Measurements from ENCODE around the gene RNF114.
"Not testable (repeated sequence)": the region's sequence is repeated elsewhere in the genome, so short reads cannot be mapped to it uniquely, and the experiment has no call there.

Gene RNF114

DNA sequence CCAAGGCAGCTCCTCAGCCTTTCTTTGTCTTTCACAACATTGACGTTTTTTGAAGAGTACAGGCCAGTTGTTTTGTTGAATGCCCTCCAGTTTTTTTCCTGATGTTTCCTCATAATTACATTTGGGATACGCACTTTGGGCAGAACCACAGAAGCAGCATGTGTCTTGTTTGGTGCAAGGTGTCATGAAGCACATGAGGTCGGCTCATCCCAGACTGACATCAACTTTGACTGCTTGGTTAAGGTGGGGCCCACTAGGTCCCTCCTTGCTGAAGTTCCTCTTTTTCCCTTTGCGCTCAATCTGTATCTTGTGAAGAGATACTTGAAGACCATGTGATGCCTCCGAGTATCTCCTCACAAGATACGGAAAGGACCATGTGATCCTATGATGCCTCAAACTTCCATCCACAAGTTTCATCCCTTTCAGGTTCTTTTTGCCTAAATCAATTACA, 57.1 kb downstream of the RNF114 start:
- TF ChIP-seq, protein P1, sequence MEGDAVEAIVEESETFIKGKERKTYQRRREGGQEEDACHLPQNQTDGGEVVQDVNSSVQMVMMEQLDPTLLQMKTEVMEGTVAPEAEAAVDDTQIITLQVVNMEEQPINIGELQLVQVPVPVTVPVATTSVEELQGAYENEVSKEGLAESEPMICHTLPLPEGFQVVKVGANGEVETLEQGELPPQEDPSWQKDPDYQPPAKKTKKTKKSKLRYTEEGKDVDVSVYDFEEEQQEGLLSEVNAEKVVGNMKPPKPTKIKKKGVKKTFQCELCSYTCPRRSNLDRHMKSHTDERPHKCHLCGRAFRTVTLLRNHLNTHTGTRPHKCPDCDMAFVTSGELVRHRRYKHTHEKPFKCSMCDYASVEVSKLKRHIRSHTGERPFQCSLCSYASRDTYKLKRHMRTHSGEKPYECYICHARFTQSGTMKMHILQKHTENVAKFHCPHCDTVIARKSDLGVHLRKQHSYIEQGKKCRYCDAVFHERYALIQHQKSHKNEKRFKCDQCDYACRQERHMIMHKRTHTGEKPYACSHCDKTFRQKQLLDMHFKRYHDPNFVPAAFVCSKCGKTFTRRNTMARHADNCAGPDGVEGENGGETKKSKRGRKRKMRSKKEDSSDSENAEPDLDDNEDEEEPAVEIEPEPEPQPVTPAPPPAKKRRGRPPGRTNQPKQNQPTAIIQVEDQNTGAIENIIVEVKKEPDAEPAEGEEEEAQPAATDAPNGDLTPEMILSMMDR (IDR thresholded peaks at IDR 0.05; ENCODE audit: low read depth, low read length) = no peak
- DNase-seq (ENCODE audit: extremely low read depth, low read depth) = no peak

DNA sequence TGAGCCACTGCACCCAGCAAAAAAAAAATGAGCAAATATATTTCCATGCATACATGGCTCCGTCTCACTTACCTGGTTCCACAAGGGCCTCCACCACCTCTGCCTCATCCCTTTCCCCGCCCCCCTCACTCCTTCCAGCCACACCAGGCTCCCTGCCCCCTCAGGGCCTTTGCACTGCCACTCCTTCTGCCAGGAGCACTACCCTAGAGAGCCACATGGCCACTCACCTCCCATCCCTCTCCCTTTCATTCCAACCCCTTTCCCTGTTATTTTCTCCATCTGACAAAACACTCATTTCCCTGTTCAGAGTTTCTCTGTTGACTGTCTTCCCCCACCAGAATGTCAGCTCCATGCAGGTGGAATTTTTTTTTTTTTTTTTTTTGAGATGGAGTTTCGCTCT, 59.4 kb downstream of the RNF114 start:
- no peak for DNase-seq (ENCODE audit: extremely low read depth, low read depth)
- TF ChIP-seq, protein P1 (IDR thresholded peaks at IDR 0.05; ENCODE audit: low read depth, low read length) = no peak

DNA sequence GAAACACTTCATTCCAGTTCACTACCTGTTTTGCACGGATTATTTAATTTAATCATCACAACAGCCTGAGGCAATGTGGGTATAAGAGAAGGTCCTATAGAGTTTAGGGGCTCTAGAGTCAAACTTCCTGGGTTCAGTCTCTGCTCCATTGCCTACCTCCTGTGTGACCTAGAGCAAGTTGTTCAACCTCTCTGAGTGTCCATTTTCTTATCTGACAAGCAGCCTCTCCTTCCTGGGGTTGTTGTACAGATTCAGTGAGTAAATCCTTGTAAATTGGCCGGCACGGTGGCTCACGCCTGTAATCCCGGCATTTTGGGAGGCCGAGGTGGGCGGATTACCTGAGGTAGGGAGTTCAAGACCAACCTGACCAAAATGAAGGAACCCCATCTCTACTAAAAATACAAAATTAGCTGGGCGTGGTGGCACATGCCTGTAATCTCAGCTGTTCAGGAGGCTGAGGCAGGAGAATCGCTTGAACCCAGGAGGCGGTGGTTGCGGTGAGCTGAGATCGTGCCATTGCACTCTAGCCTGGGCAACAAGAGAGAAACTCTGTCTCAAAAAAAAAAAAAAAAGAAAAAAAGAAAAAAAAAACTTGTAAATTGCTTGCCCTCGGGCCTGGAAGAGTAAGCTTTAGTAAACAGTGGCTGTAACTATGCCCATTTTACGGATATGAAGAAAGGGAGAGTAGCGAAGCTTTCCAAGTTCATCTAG, 62.4 kb downstream of the RNF114 start:
- DNase-seq (ENCODE audit: extremely low read depth, low read depth) = not testable (repeated sequence)

DNA sequence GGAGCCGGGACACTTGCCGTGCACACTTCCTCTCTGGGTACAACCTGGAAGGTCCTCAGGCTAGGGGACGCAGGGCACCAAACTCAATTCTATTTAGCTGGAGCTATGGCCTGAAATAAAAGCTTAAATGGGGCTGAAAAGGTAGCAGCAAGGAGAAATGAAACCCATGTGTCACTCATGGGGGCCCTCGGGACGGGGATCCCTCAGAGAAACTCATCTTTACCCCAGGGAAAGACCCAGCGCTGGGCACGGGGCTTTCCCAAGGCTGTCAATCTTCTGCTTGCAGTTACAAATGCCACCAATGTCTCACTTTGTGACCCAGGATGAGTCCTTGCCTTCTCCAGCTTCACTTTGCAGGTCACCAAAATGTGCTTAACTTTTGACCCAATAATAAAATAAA, 63.1 kb downstream of the RNF114 start:
- no peak for DNase-seq (ENCODE audit: extremely low read depth, low read depth)
- TF ChIP-seq, protein P1 (IDR thresholded peaks at IDR 0.05; ENCODE audit: low read depth, low read length) = no peak

DNA sequence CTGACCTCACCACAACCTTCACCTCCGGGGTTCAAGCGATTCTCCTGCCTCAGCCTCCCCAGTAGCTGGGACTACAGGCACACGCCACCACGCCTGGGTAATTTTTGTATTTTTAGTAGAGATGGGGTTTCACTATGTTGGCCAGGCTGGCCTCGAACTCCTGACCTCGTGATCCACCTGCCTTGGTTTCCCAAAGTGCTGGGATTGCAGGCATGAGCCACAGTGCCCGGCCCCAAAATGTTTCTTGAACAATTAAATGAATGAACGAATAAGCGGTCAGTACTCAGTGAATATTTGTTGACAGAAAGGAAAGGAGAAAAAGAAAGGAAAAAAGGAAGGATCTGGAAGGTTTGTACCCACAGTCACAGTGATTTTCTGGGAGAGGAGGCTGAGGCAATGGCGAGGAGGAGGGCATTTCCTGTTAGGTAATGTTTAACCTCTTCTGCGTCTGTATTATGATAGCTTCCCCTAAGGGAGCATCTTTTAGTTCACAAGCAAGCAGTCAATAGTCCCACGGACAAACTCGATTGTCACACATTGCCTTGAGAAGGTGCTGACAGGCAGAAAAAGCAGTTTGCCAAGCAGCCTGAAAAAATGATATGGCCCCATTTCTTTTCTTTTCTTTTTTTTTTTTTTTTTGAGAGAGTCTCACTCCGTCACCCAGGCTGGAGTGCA, 64.5 kb downstream of the RNF114 start:
- DNase-seq (ENCODE audit: extremely low read depth, low read depth) = not testable (repeated sequence)

DNA sequence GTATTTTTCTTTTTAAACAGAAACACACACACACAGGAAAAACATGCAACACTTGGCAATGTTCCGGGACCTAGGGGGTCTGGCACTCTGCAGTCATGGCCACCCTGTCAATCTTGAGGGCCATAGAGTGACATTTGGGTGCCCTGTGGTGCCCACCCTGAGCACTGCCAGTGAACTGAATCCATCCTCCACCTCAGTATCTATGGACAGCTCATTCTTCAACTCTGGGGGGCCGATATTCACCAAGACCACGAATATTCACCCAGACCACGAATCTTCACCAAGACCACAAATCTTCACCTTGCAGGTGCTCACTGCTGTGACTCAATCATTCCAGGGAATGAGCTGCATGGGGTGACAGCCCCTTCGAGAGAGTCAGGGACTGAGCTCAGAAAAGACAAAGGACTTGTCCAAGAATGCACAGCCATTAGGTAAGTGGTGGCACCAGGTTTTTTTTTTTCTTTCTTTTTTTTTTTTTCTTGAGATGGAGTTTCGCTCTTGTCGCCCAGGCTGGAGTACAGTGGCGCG, 65.7 kb downstream of the RNF114 start:
- TF ChIP-seq, protein P1 (IDR thresholded peaks at IDR 0.05; ENCODE audit: low read depth, low read length) = no peak

DNA sequence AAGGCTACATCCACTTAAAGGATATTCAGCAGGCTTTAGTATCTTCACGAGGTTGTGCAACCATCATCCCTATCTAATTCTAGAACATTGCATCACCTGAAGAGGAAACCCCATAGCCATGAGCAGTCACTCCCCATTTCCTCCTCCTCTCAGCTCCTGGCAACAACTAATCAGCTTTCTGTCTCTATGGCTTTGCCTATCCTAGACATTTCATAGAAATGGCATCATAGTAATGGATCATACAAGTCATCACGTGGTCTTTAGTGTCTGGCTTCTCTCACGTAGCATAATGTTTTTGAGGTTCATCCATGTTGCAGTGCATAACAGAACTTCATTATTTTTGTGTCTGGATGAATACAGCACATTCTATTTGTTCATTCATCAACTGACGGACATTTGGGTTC, 67.1 kb downstream of the RNF114 start:
- TF ChIP-seq, protein P1 (IDR thresholded peaks at IDR 0.05; ENCODE audit: low read depth, low read length) = no peak
- DNase-seq (ENCODE audit: extremely low read depth, low read depth) = no peak

More for the DNA sequence above, 65.7 kb downstream of the RNF114 start:
- DNase-seq (ENCODE audit: extremely low read depth, low read depth) = no peak

Measured in AG09319 (cell line).